Gastroesophageal sphincter (tissue), 4 donors: ENCODE results near the gene SEMA4D. TPM values are rescaled to one million over a fixed set of nuclear protein-coding genes. Genes with fewer than 3 reads are reported as not detected.

Experiments used
- ATAC-seq: fragments of 150-250 bp; one replicate; pipeline ENCODE4 v1.9.1; 2016; ENCODE audit warnings: mild to moderate bottlenecking, moderate library complexity
- H3K27ac ChIP-seq, 4 donors: fragments of 200-600 bp; sonication (generic) in 3 of 4; 1 replicate in 3 of 4; 2 replicates in 1 of 4; pipeline ENCODE4 v1.5.1; 2016 to 2019
- H3K27me3 ChIP-seq: fragments of 200-600 bp; sonication (generic); one replicate; pipeline ENCODE4 v1.5.1; 2019
- H3K36me3 ChIP-seq, 2 donors: fragments of 200-600 bp; sonication (generic); one replicate each; pipeline ENCODE4 v1.5.1; 2019; ENCODE audit warnings: control low read depth in 1 of 2
- H3K4me1 ChIP-seq, 3 donors: fragments of 200-600 bp; sonication (generic); 1 replicate in 2 of 3; 2 replicates in 1 of 3; pipeline ENCODE4 v1.5.1; 2016 to 2019; ENCODE audit warnings: control low read depth in 2 of 3
- H3K4me3 ChIP-seq, 2 donors: fragments of 200-600 bp; sonication (generic); one replicate each; pipeline ENCODE4 v1.5.1; 2019; ENCODE audit warnings: mild to moderate bottlenecking in 1 of 2, moderate library complexity in 1 of 2
- H3K9me3 ChIP-seq, 3 donors: fragments of 200-600 bp; sonication (generic); one replicate each; pipeline ENCODE4 v1.5.1; 2017 to 2019; ENCODE audit warnings: control low read depth in 2 of 3
- EP300 ChIP-seq: sonication (generic); formaldehyde crosslinking; IDR thresholded peaks from one replicate; pipeline ENCODE4 v1.6.1; 2017; ENCODE audit warnings: antibody characterized with exemption, mild to moderate bottlenecking
- POLR2A ChIP-seq, 2 donors: fragments of 450-650 bp; IDR thresholded peaks; one replicate each; pipeline ENCODE4 v1.6.1; 2017; ENCODE audit warnings: antibody characterized with exemption in 2 of 2, mild to moderate bottlenecking in 2 of 2, moderate library complexity in 1 of 2
- POLR2AphosphoS5 ChIP-seq: sonication (generic); formaldehyde crosslinking; IDR thresholded peaks from one replicate; pipeline ENCODE4 v1.6.1; 2017; ENCODE audit warnings: antibody characterized with exemption
- WGBS, 2 donors: methylation state at CpG; one replicate each; pipeline ENCODE4 v1.1.5; 2018; ENCODE audit warnings: low coverage in 1 of 2; 5-methylcytosine and 5-hydroxymethylcytosine counted together
- total RNA-seq, 4 donors: library from RNA; depleted of rRNA; stranded (reverse); fragments of >200 nt; gene quantifications; one replicate each; pipeline ENCODE4 v1.1.0, GENCODE V29; 2016
- TF ChIP-seq, protein P1 (sequence below), 4 experiments: fragments of 200-600 bp in 2 of 4; fragments of 450-650 bp in 2 of 4; sonication (generic) in 1 of 4; IDR thresholded peaks; one replicate each; pipeline ENCODE4 v1.5.1; 2017 to 2019; ENCODE audit warnings: antibody characterized with exemption in 4 of 4, mild to moderate bottlenecking in 2 of 4, moderate library complexity in 2 of 4

Gene SEMA4D
- total RNA-seq, 4 donors from 2014 or later: 4.4 to 12.0 (median 6.5) TPM

DNA sequence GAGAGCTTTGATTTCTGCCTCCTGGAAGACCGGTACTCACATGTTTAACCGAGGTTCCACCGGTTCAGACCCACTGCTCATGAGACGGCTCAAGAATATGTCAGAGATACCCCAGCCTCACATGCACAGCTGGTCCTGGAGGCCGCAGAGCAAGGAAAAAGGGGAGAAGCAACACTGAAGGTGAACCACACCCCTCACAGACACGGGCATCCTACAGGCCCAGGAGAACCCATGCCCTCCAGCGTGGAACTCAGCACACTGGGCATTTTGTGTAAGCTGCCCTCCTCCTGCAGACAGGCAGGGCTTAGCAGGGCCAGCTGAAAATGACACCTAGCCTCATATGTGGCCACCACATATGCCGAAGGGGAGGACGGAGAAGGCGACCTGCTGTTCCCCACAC, 37.4 kb downstream of the SEMA4D start:
- TF ChIP-seq, protein P1, sequence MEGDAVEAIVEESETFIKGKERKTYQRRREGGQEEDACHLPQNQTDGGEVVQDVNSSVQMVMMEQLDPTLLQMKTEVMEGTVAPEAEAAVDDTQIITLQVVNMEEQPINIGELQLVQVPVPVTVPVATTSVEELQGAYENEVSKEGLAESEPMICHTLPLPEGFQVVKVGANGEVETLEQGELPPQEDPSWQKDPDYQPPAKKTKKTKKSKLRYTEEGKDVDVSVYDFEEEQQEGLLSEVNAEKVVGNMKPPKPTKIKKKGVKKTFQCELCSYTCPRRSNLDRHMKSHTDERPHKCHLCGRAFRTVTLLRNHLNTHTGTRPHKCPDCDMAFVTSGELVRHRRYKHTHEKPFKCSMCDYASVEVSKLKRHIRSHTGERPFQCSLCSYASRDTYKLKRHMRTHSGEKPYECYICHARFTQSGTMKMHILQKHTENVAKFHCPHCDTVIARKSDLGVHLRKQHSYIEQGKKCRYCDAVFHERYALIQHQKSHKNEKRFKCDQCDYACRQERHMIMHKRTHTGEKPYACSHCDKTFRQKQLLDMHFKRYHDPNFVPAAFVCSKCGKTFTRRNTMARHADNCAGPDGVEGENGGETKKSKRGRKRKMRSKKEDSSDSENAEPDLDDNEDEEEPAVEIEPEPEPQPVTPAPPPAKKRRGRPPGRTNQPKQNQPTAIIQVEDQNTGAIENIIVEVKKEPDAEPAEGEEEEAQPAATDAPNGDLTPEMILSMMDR (IDR thresholded peaks at IDR 0.05): no peak
- no peak for TF ChIP-seq POLR2A (IDR thresholded peaks at IDR 0.05)
- no peak for TF ChIP-seq POLR2AphosphoS5
- TF ChIP-seq EP300: no peak
- Histone ChIP-seq H3K27ac (no peak overlapping the region), H3K4me3 (no peak overlapping the region), H3K27me3 (no peaks in the 10 kb centered on the region), H3K9me3 (no peaks in the 10 kb centered on the region), H3K4me1 (no peaks in the 10 kb centered on the region), H3K36me3 (peaks cover 0 to 5% of the 10 kb centered on the region in 2 donors)
- ATAC-seq: no peak
- WGBS, 2 donors: 70% methylated on average over 2 of the region's 10 CpGs; no CpG with 5 or more reads in 1 of the 2 donors

DNA sequence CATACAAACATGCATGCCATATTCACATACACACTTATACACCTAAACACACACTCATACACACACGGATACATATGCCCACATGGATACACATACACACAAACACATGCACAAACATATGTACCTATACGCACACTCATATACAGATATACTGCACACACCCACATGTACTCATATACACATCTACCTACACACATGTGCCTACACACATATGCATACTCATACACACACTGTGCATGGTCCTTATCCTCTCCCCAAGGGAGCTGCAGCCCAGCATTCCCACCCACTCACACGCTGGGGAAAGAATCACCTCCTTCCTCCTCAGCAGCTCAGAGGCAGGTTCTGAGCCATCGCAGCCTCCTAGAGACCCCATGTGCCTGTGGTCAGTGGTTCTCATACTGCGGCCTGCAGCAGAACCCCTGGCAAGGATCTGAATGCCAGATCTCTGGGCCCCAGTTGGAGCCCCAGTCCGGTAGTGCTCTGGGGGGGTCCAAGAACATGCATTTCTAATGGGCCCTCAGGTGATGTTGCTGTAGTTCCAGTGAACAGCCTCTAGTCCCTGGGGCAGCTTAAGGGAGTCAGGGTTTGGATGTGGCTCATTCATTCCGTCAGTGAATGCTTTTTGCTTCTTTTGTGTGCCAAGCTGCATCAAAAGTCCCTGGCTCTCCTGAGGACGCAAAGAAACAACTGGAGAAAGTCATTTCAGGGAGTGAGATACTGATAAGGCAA, 39.0 kb downstream of the SEMA4D start:
- Histone ChIP-seq H3K4me3 (no peak overlapping the region), H3K27ac (no peak overlapping the region), H3K4me1 (no peaks in the 10 kb centered on the region), H3K36me3 (peaks cover 0 to 21% of the 10 kb centered on the region in 2 donors), H3K9me3 (no peaks in the 10 kb centered on the region), H3K27me3 (no peaks in the 10 kb centered on the region)
- no peak for ATAC-seq
- TF ChIP-seq POLR2A (IDR thresholded peaks at IDR 0.05) (no peak), POLR2AphosphoS5 (no peak), EP300 (no peak)
- TF ChIP-seq, protein P1 (IDR thresholded peaks at IDR 0.05): no peak
- WGBS, 2 donors: 83 to 92% methylated on average over 2 to 6 of the region's 8 CpGs

DNA sequence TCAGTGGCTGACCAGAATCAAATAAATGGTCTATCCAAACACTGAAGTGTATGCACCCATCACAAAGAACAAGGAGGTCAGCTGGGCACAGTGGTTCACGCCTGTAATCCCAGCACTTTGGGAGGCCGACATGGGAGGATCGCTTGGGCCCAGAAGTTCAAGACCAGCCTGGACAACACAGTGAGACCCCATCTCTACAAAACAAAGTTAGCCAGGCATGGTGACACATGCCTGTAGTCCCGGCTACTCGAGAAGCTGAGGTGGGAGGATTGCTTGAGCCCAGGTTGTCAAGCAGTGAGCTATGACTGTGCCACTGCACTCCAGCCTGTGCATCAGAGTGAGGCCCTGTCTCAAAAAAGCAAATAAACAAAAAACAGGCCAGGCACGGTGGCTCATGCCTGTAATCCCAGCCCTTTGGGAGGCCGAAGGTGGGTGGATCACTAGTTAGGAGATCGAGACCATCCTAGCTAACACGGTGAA, 40.5 kb downstream of the SEMA4D start:
- TF ChIP-seq EP300 (no peak), POLR2A (IDR thresholded peaks at IDR 0.05) (no peak), POLR2AphosphoS5 (no peak)
- TF ChIP-seq, protein P1 (IDR thresholded peaks at IDR 0.05): no peak
- Histone ChIP-seq H3K36me3 (peaks cover 0 to 27% of the 10 kb centered on the region in 2 donors), H3K9me3 (no peaks in the 10 kb centered on the region), H3K27ac (no peak overlapping the region), H3K4me3 (no peak overlapping the region), H3K4me1 (no peaks in the 10 kb centered on the region), H3K27me3 (no peaks in the 10 kb centered on the region)
- 81 to 100% methylated on average over 3 to 6 of the region's 9 CpGs for WGBS, 2 donors
- ATAC-seq: no peak

DNA sequence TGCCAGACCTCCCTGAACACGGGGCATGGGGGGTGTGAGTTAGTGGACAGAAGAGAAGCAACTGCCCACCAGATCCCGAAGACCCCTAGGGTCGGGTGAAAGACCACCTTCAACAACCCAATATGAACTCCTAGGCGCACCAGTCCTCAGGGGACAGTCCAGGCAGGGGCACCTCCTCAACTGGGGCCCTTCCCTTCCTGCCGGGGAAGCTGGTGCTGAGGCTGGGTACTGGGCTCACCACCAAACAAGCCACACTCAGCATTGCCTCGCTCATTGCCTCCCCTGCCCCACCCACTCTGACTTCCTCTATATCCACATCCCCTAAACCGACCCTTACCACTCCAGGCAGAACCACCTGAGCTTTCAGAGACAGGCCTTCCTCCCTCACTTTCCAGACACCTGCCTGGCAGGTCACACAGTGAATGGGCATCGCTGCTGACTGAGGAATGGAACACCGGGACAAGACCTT, 42.5 kb downstream of the SEMA4D start:
- Histone ChIP-seq H3K36me3 (peaks cover 0 to 27% of the 10 kb centered on the region in 2 donors), H3K9me3 (no peaks in the 10 kb centered on the region), H3K4me3 (no peak overlapping the region), H3K27me3 (no peaks in the 10 kb centered on the region), H3K4me1 (no peaks in the 10 kb centered on the region), H3K27ac (no peak overlapping the region)
- ATAC-seq: no peak
- WGBS, 2 donors: 93 to 100% methylated on average over 2 to 3 of the region's 9 CpGs
- TF ChIP-seq POLR2AphosphoS5: no peak
- no peak for TF ChIP-seq EP300
- TF ChIP-seq POLR2A (IDR thresholded peaks at IDR 0.05): no peak
- TF ChIP-seq, protein P1 (IDR thresholded peaks at IDR 0.05): no peak
